Small intestine (tissue), 16 donors: ENCODE data around the gene LACTBL1. TPM values are rescaled to one million over a fixed set of nuclear protein-coding genes. Genes with fewer than 3 reads are reported as not detected.

Experiments
- DNase-seq, 2 donors: peaks; one replicate each; pipeline versions ENCODE4 v3.0.0 to v3.0.0-alpha.2; 2013
- FAIRE-seq: peaks from 2 replicates; lab custom pipeline; 2012; peaks lifted over from hg19 to GRCh38; lab: Jason Lieb, UNC
- H3K27ac ChIP-seq, 3 donors: one replicate each; pipeline ENCODE4 v1.5.1; 2013; ENCODE audit warnings: low read length in 2 of 3, mild to moderate bottlenecking in 2 of 3, control low read depth in 1 of 3, inconsistent platforms in 1 of 3, low read depth in 1 of 3, moderate library complexity in 1 of 3
- H3K27me3 ChIP-seq, 3 donors: one replicate each; pipeline ENCODE4 v1.6.1; 2013; ENCODE audit warnings: low read length in 3 of 3, inconsistent platforms in 1 of 3; ENCODE audit not compliant: control insufficient read depth in 3 of 3, insufficient read depth in 3 of 3
- H3K36me3 ChIP-seq, 3 donors: one replicate each; pipeline ENCODE4 v1.6.1; 2013; ENCODE audit warnings: low read length in 3 of 3, inconsistent platforms in 1 of 3, low read depth in 1 of 3, mild to moderate bottlenecking in 1 of 3, moderate library complexity in 1 of 3; ENCODE audit not compliant: control insufficient read depth in 3 of 3, insufficient read depth in 2 of 3
- H3K4me1 ChIP-seq, 3 donors: one replicate each; pipeline ENCODE4 v1.6.1; 2013; ENCODE audit warnings: low read length in 2 of 3, inconsistent platforms in 1 of 3, low read depth in 1 of 3, mild to moderate bottlenecking in 1 of 3, moderate library complexity in 1 of 3; ENCODE audit not compliant: control insufficient read depth in 3 of 3, insufficient read depth in 2 of 3
- H3K4me3 ChIP-seq, 3 donors: one replicate each; pipeline ENCODE4 v1.5.1; 2013; ENCODE audit warnings: low read length in 3 of 3, control low read depth in 1 of 3, inconsistent platforms in 1 of 3, low read depth in 1 of 3, mild to moderate bottlenecking in 1 of 3, moderate library complexity in 1 of 3
- H3K9me3 ChIP-seq, 2 donors: one replicate each; pipeline ENCODE4 v1.6.1; 2013; ENCODE audit warnings: low read depth in 1 of 2, low read length in 1 of 2; ENCODE audit not compliant: control insufficient read depth in 2 of 2, insufficient read depth in 1 of 2
- WGBS, 3 donors: extraction: QIAGEN DNeasy Blood & Tissue Kit; methylation state at CpG; one replicate each; pipeline ENCODE4 v1.1.7; 2013; 5-methylcytosine and 5-hydroxymethylcytosine counted together
- long read RNA-seq, 10 donors: transcript quantifications; one replicate each; lab custom pipeline, GENCODE V29; 2026
- polyA plus RNA-seq, 4 donors: library from polyadenylated mRNA; stranded (reverse) in 3 of 4; unstranded in 1 of 4; fragments of 200-250 nt in 3 of 4; fragments of 120-200 nt in 1 of 4; gene quantifications; one replicate each; pipeline versions ENCODE4 v1.2.1 to v1.2.3, GENCODE V29; 2013
- donor health status: healthy with polysubstance abuse.
- donor health status: control.
- donor health status: control.
- donor health status: Bipolar disorder and iron deficiency.
- donor health status: healthy.

The LACTBL1 gene
- not detected for polyA plus RNA-seq
- long read RNA-seq, donor 1, result 0 reads
- long read RNA-seq, donor 2, result 0 reads
- long read RNA-seq, donor 3, result 0 reads
- long read RNA-seq, donor 4, result 0 reads
- long read RNA-seq, donor 5, result 0 reads
- long read RNA-seq, donor 6, result 0 reads
- long read RNA-seq, donor 7, result 0 reads
- long read RNA-seq, donor 8, result 0 reads
- long read RNA-seq, donor 9, result 0 reads
- long read RNA-seq, donor 10, result 0 reads

GRCh38 chr1:22972760-22973159 is at the start of gene LACTBL1:
TSS of gene LACTBL1 (minus strand) at chr1:22972866. CDS start at chr1:22972316, 550 bp downstream.
- WGBS, 3 donors, result 78 to 95% (median 86%) methylated on average over 5 of the region's 5 CpGs
- no peak within 1 kb of the TSS for H3K4me3 ChIP-seq

GRCh38 chr1:23021834-23022233 is 49.2 kb upstream of the LACTBL1 start:
- DNase-seq (no peak), FAIRE-seq (no peak)
- H3K27me3 ChIP-seq, result no peaks in the 10 kb centered on the region
- 79 to 88% (median 84%) methylated on average over 2 of the region's 2 CpGs for WGBS, 3 donors
- H3K4me1 ChIP-seq, result peaks cover 0 to 3% (median 0%) of the 10 kb centered on the region in 3 donors
- no peaks in the 10 kb centered on the region for H3K9me3 ChIP-seq
- H3K4me3 ChIP-seq, result no peak overlapping the region
- H3K27ac ChIP-seq, result no peak overlapping the region
- H3K36me3 ChIP-seq, result no peaks in the 10 kb centered on the region

More at GRCh38 chr1:22972760-22973159, at the start of gene LACTBL1:
- FAIRE-seq (no peak), DNase-seq (no peak)
- peaks cover 0 to 2% (median 0%) of the 10 kb centered on the region in 3 donors for H3K27me3 ChIP-seq
- no peaks in the 10 kb centered on the region for H3K36me3 ChIP-seq
- H3K9me3 ChIP-seq, result no peaks in the 10 kb centered on the region
- peaks cover 0 to 6% (median 0%) of the 10 kb centered on the region in 3 donors for H3K4me1 ChIP-seq
- no peak within 1 kb of the TSS for H3K27ac ChIP-seq

- Histone ChIP-seq H3K4me3 (peak overlapping the region in 2 of 3 donors; percentile 91 to 94), H3K27me3 (no peaks in the 10 kb centered on the region), H3K9me3 (no peaks in the 10 kb centered on the region), H3K27ac (peak overlapping the region in 1 of 3 donors; percentile 80), H3K36me3 (no peaks in the 10 kb centered on the region), H3K4me1 (no peaks in the 10 kb centered on the region)
- DNase-seq, result peak; percentile 48 to 50
- no peak for FAIRE-seq
- WGBS, 3 donors, result 11 to 29% (median 28%) methylated on average over 7 of the region's 7 CpGs
Measured at GRCh38 chr1:23020706-23021405, 48.2 kb upstream of the LACTBL1 start.

GRCh38 chr1:23019863-23020625 is 47.4 kb upstream of the LACTBL1 start:
- Histone ChIP-seq H3K9me3 (no peaks in the 10 kb centered on the region), H3K4me3 (peak overlapping the region; percentile 91 to 98 (median 94)), H3K36me3 (no peaks in the 10 kb centered on the region), H3K27ac (peak overlapping the region; percentile 80 to 96 (median 94)), H3K27me3 (no peaks in the 10 kb centered on the region), H3K4me1 (no peaks in the 10 kb centered on the region)
- peak; percentile 26 to 77 for DNase-seq
- 0 to 1% (median 1%) methylated on average over 32 to 42 of the region's 42 CpGs for WGBS, 3 donors
- no peak for FAIRE-seq

GRCh38 chr1:23019094-23019862 is 46.6 kb upstream of the LACTBL1 start, which contains the start of gene KDM1A:
TSS of gene KDM1A (plus strand) at chr1:23019468. CDS start at chr1:23019597, 129 bp downstream.
- FAIRE-seq (no peak), DNase-seq (peak; percentile 98 to 99)
- Histone ChIP-seq H3K27me3 (no peaks in the 10 kb centered on the region), H3K36me3 (no peaks in the 10 kb centered on the region), H3K4me3 (peak within 1 kb of the TSS; percentile 91 to 98 (median 94)), H3K27ac (peak within 1 kb of the TSS; percentile 80 to 96 (median 94)), H3K4me1 (no peaks in the 10 kb centered on the region), H3K9me3 (no peaks in the 10 kb centered on the region)
- WGBS, 3 donors, result 0% methylated on average over 77 to 85 of the region's 85 CpGs

- DNase-seq (no peak), FAIRE-seq (no peak)
- Histone ChIP-seq H3K4me1 (no peaks in the 10 kb centered on the region), H3K9me3 (no peaks in the 10 kb centered on the region), H3K27ac (peak overlapping the region; percentile 60 to 94 (median 80)), H3K4me3 (peak overlapping the region; percentile 91 to 98 (median 94)), H3K27me3 (no peaks in the 10 kb centered on the region), H3K36me3 (no peaks in the 10 kb centered on the region)
- 20 to 30% (median 25%) methylated on average over 10 of the region's 10 CpGs for WGBS, 3 donors
Measured at GRCh38 chr1:23018661-23019093, 46.0 kb upstream of the LACTBL1 start.

- no peak overlapping the region for H3K4me3 ChIP-seq
- H3K9me3 ChIP-seq, result no peaks in the 10 kb centered on the region
- H3K36me3 ChIP-seq, result no peaks in the 10 kb centered on the region
- no peaks in the 10 kb centered on the region for H3K27me3 ChIP-seq
- peak; percentile 11 to 19 for DNase-seq
- no peaks in the 10 kb centered on the region for H3K4me1 ChIP-seq
- no peak overlapping the region for H3K27ac ChIP-seq
- FAIRE-seq, result no peak
- WGBS, 3 donors, result 74 to 84% (median 77%) methylated on average over 3 of the region's 3 CpGs
Measured at GRCh38 chr1:23013657-23014056, 41.0 kb upstream of the LACTBL1 start.
